GM19351 (cell line): Measurements from ENCODE around the gene SUPT3H.
A peak's percentile ranks its signal among the peaks of the same experiment; 100 is the strongest.

Source experiments
- ATAC-seq: cut with Tn5 transposase; IDR thresholded peaks from one replicate; pipeline ENCODE4 v1.9.1; 2021; ENCODE audit warnings: mild to moderate bottlenecking, moderate library complexity; ENCODE audit not compliant: unreplicated experiment

The SUPT3H gene

GRCh38 chr6:45394586-45395095 is 16.9 kb upstream of the SUPT3H start:
- no peak for ATAC-seq

DNA sequence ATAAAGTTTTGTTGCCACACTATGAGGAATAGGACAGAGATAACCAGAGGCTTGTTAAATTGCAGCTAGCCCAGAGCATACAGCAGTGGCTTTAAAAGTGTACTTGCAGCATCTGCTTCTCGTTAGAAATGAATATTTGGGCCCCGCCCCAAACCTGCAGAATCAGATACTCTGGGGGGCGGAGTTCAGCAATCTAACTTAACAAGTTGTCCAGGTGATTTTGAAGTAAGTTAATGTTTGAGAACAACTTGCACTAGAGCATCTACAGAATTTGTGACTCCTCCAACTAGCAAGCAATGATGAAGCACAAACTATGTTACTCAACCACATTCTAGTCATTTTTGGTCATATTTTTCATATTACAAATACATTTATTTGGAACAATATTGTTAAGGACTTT is 10.6 kb upstream of the SUPT3H start:
- ATAC-seq: no peak

GRCh38 chr6:45387236-45387635 is 9.5 kb upstream of the SUPT3H start:
- no peak for ATAC-seq

GRCh38 chr6:45386501-45386900 is 8.8 kb upstream of the SUPT3H start:
- no peak for ATAC-seq

- ATAC-seq: no peak
Observed at GRCh38 chr6:45382391-45382790, 4.7 kb upstream of the SUPT3H start.

DNA sequence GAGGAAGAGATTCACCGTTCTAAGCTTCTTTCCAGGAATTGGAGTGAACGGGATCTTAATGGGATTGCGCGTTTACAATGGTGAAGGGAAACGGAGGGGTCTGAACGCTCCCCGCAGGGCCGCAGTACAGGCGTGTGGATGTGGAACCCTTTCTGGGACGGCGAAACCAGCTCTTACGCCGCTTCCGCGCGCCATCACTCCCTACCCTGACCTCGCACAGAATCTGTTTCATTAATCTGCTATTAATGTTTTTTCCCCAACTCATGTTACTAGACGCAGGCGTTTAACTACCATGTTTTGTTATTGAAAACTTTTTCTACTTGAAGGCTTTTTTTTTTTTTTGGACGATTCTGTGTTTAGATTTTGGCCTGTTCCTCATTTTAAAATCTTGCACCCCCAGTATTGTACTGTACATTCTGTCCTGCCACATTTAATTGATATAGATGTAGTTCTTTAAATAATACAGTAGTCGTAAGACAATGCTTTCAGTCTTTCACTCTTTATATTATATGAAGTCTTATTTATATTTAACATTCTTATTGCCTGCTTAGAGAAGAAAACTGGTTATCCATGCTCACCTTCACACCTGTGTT is 696 bp upstream of the SUPT3H start:
- ATAC-seq: peak; percentile 30

DNA sequence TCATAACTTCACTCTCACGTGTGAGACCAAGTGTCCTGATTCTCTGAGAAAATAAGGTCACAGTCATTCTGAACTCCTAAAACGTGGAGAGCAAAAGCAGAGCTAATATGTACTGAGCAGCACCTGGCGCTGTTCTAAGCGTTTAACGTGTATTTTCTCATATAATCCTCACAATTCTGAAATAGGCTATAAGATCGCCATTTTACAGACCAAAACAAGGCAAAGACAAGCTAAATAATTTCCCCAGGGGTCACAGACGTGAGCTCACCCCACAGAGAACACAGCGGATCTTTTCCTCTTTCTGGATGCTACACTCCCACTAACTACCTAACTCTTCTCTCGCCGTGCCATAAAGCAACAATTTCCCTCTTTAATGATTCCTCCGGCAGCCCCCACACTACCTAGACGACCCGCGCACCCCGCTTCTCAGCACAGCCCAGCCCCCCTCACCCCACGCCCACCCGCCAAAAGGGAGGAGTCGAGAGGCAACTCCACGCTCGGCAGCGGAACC is 636 bp downstream of the SUPT3H start:
- peak; percentile 19 for ATAC-seq

DNA sequence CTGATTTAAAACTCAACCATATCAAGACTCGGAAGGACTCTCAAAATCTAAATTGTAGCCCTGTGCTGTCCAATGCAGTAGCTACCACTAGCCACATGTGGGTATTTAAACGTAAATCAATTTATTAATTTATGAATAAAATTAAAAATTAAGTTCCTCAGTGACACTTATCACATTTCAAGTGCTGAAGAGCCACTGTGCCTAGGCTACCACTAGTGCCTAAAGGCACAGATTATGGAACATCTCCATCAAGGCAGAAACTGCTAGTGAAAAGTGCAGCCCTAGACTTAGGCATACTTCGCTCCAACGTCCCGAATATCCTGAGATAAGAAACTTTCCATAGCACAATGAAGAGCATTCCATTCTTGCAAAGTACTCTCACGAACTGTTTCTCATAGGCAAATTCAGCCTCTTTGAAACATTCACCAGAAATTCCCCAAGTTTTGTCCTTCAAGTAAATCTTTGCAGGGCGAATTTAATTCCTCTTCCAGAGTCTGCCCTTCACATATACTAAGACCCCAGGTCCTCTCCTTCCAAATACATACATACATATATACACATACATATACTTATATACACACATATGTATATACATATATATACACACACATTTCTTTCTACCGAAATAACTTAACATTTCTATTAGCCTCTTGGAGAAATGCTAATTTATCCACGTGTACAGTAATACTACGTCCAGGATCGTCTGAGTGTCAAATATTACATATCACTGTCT is 1.3 kb downstream of the SUPT3H start:
- no peak for ATAC-seq

- ATAC-seq: no peak
Observed at GRCh38 chr6:45375449-45375848, 2.3 kb downstream of the SUPT3H start.

GRCh38 chr6:45371924-45372573 is 5.7 kb downstream of the SUPT3H start:
- no peak for ATAC-seq

GRCh38 chr6:45369870-45370269 is 7.9 kb downstream of the SUPT3H start:
- ATAC-seq: no peak

- no peak for ATAC-seq
Observed at GRCh38 chr6:45367999-45368398, 9.7 kb downstream of the SUPT3H start.

- no peak for ATAC-seq
Observed at GRCh38 chr6:45366534-45366933, 11.2 kb downstream of the SUPT3H start.

GRCh38 chr6:45365036-45365435 is 12.7 kb downstream of the SUPT3H start:
- ATAC-seq: no peak

GRCh38 chr6:45364466-45364865 is 13.3 kb downstream of the SUPT3H start:
- ATAC-seq: no peak

DNA sequence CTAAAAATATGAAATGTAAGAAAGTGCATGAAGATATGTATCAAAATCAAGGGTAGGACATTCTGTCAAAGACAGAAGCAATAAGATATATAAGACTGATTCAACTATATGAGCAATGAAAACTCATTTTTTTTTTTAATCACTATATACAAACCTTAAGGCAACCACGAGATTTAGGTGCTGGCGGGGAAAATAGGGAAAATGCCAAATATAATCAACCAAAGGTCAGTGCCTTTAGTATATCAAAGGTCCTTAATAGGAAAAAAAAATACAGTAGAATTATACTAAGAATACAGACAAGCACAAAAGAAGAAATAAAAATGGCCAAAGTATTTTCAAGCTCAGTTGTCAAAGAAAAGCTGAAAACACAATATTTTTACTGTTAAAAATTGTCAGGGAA is 24.1 kb downstream of the SUPT3H start:
- ATAC-seq: no peak

GRCh38 chr6:45351667-45352066 is 26.1 kb downstream of the SUPT3H start:
- no peak for ATAC-seq

DNA sequence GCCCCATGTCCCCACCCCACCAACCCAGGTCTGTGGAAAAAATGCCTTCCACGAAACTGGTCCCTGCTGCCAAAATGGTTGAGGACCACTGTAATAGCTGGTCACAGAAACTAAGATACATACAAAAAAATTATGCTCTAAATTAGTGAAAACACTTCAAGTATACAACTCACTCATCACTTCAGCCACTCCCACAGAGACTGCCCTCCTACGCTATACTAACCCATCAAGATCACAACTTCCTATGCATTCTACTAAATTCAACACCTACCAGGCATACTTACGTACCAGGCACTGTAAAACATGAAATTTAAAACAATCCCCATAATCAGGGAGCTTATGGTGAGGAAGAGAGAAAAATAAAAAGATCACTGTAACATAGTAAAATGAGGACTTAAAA is 26.7 kb downstream of the SUPT3H start:
- ATAC-seq: no peak

DNA sequence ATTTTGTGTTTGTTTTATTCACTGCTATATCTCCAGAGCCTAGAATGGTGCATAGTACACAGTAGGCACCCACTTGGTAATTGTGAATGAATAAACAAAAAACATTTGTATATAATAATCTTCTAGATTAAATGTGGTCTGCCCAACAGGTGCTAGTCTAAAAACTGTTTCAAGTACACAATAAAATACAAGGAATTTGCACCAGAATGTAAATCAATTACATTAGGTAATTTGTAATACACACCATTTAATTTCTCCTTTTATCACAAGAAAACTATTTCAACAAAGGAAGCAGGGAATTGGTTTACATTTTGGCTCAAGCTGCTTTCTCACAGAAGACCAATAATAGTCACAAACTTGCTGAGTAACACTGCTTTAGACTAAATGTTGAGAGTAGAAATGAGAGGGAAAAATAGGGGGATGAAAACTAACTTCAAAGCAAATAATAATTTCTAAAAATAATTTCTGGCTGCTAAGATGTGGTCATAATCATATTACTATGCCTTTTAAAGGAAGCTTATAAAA is 27.5 kb downstream of the SUPT3H start:
- no peak for ATAC-seq

- no peak for ATAC-seq
Observed at GRCh38 chr6:45344900-45345299, 32.8 kb downstream of the SUPT3H start.

- no peak for ATAC-seq
Observed at GRCh38 chr6:45328523-45328922, 49.2 kb downstream of the SUPT3H start.
